ENCODE measurements around the gene SLC24A3. TPM values are rescaled to one million over a fixed set of nuclear protein-coding genes. Genes with fewer than 3 reads are reported as not detected.

Gene SLC24A3
- total RNA-seq, 1 donor from 2014 or later = 0.10 TPM

GRCh38 chr20:19757487-19758132 lies 545.2 kb downstream of the SLC24A3 start:
- DNase-seq (ENCODE audit: low spot score) = peak; percentile 94
- H3K4me1 Mint-ChIP-seq (ENCODE audit: low read depth) = peaks cover 38% of the 10 kb centered on the region
- peak overlapping the region; percentile 90 for H3K4me3 Mint-ChIP-seq (ENCODE audit: unreplicated experiment)
- H3K27ac Mint-ChIP-seq (ENCODE audit: unreplicated experiment) = peak overlapping the region; percentile 96
- H3K9me3 Mint-ChIP-seq (ENCODE audit: low read depth) = no peaks in the 10 kb centered on the region
- TF ChIP-seq, protein P1, sequence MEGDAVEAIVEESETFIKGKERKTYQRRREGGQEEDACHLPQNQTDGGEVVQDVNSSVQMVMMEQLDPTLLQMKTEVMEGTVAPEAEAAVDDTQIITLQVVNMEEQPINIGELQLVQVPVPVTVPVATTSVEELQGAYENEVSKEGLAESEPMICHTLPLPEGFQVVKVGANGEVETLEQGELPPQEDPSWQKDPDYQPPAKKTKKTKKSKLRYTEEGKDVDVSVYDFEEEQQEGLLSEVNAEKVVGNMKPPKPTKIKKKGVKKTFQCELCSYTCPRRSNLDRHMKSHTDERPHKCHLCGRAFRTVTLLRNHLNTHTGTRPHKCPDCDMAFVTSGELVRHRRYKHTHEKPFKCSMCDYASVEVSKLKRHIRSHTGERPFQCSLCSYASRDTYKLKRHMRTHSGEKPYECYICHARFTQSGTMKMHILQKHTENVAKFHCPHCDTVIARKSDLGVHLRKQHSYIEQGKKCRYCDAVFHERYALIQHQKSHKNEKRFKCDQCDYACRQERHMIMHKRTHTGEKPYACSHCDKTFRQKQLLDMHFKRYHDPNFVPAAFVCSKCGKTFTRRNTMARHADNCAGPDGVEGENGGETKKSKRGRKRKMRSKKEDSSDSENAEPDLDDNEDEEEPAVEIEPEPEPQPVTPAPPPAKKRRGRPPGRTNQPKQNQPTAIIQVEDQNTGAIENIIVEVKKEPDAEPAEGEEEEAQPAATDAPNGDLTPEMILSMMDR (IDR thresholded peaks at IDR 0.05) = no peak
- peaks cover 3% of the 10 kb centered on the region for H3K36me3 Mint-ChIP-seq (ENCODE audit: low read depth)
- H3K27me3 Mint-ChIP-seq (ENCODE audit: low read depth) = no peaks in the 10 kb centered on the region

DNA sequence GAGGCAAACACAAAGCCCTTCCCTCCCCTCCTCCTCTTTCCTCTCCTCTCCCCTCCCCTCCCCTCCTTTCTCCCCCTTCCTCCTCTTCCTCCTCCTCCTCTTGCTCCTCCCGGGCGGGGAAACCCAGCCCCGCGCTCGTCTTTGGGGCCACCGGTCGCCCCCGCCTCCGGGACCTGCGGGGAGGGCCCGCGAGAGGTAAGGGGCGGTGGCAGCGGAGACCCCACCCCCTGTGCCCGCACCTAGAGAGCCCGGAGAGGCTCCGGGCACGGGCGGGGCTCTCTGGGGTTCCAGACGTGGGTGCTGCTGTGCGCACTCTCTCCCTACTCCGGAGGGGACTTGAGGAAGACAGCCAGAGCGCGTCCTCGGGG lies 545.7 kb downstream of the SLC24A3 start, which contains the start of gene RIN2:
Gene RIN2, plus strand, starts transcription at position 126 of the 368 bp plus-strand sequence. CDS start 131,344 bp downstream, outside the sequence.
- peaks cover 38% of the 10 kb centered on the region for H3K4me1 Mint-ChIP-seq (ENCODE audit: low read depth)
- peak within 1 kb of the TSS; percentile 90 for H3K4me3 Mint-ChIP-seq (ENCODE audit: unreplicated experiment)
- DNase-seq (ENCODE audit: low spot score) = no peak
- peak within 1 kb of the TSS; percentile 96 for H3K27ac Mint-ChIP-seq (ENCODE audit: unreplicated experiment)
- TF ChIP-seq, protein P1 (IDR thresholded peaks at IDR 0.05) = no peak
- H3K36me3 Mint-ChIP-seq (ENCODE audit: low read depth) = peaks cover 3% of the 10 kb centered on the region
- no peaks in the 10 kb centered on the region for H3K27me3 Mint-ChIP-seq (ENCODE audit: low read depth)
- H3K9me3 Mint-ChIP-seq (ENCODE audit: low read depth) = no peaks in the 10 kb centered on the region

DNA sequence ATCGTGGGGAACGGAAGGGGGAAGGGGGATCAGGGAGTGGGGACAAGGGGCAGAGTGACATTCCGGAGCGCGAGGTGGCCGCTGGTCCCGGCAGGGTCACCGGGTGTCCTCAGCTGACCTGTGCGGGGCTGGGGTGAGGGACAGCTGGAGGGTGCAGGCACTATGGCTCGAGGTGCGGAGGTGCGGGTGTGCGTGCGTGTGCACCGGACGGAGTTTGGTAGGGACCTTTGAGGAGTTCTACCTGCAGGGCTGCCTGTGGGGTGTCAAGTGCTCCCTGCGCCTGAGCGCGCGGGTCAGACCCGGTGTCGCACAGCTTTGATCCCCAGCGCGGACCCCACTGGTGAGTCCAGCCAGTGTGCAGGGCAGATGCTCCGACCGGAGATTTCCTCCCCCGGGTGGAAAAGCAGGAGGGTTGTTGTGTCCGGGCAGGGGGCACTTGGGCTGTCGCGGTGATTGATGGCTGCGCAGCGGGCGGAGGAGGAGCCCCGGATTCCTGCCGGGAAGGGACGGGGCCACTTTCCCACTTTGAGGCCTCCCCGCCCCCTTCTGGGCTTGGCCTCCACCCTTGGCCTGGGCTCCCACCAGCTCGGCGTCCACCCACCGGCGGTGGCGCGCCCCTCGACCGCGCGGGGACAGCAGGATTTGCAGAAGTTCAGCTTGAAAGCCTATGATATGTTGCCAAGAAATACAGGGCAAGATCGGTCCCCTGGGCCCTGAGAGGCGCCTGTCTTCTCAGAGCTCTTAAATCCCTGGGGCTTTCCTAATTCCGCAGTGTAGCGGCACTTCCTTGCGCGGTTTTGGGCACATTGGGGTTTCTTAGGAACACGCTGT lies 546.3 kb downstream of the SLC24A3 start:
- no peak for DNase-seq (ENCODE audit: low spot score)
- H3K27ac Mint-ChIP-seq (ENCODE audit: unreplicated experiment) = peak overlapping the region; percentile 87
- peak overlapping the region; percentile 90 for H3K4me3 Mint-ChIP-seq (ENCODE audit: unreplicated experiment)
- TF ChIP-seq, protein P1 (IDR thresholded peaks at IDR 0.05) = no peak
- no peaks in the 10 kb centered on the region for H3K27me3 Mint-ChIP-seq (ENCODE audit: low read depth)
- no peaks in the 10 kb centered on the region for H3K9me3 Mint-ChIP-seq (ENCODE audit: low read depth)
- peaks cover 3% of the 10 kb centered on the region for H3K36me3 Mint-ChIP-seq (ENCODE audit: low read depth)
- peaks cover 38% of the 10 kb centered on the region for H3K4me1 Mint-ChIP-seq (ENCODE audit: low read depth)

DNA sequence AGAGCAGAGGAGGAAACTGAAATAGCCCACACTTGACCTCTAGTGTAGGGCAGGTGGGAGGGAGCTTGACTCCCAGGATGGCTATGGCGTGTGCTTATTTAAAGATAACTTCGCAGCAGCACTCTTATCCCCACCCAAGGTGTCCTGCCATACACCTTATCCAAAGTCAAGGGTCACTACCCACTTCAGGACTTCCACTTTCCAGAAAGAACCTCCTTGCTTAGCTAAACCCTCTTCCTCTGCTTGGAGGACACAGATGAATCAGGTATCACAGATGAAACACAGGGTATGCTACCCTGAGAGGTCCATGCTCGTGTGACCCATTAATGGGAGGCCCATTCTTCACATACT lies 547.9 kb downstream of the SLC24A3 start:
- TF ChIP-seq, protein P1 (IDR thresholded peaks at IDR 0.05) = no peak
- no peaks in the 10 kb centered on the region for H3K9me3 Mint-ChIP-seq (ENCODE audit: low read depth)
- no peak overlapping the region for H3K27ac Mint-ChIP-seq (ENCODE audit: unreplicated experiment)
- peaks cover 3% of the 10 kb centered on the region for H3K36me3 Mint-ChIP-seq (ENCODE audit: low read depth)
- no peak overlapping the region for H3K4me3 Mint-ChIP-seq (ENCODE audit: unreplicated experiment)
- no peak for DNase-seq (ENCODE audit: low spot score)
- H3K27me3 Mint-ChIP-seq (ENCODE audit: low read depth) = no peaks in the 10 kb centered on the region
- peaks cover 40% of the 10 kb centered on the region for H3K4me1 Mint-ChIP-seq (ENCODE audit: low read depth)

DNA sequence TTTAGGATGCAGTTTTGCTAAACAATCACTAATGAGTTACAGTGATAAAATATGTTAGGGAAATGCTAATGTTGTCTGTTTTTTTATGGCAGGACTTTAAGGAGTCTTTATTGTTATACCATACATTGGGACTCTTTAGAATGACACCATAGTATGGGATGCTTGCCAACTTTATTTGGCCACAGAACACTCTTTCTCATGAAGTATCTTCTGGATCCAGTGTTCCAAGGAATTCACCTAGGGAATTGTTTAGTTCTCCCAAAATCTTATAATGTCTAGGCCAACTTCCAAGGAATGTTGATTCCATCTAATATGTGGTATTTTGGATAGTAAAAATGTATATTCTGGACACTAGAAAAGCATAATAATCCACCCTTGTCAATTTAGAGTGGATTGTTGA lies 548.9 kb downstream of the SLC24A3 start:
- Mint-ChIP-seq H3K4me3 (ENCODE audit: unreplicated experiment) (no peak overlapping the region), H3K27ac (ENCODE audit: unreplicated experiment) (no peak overlapping the region), H3K9me3 (ENCODE audit: low read depth) (no peaks in the 10 kb centered on the region), H3K36me3 (ENCODE audit: low read depth) (peaks cover 3% of the 10 kb centered on the region), H3K4me1 (ENCODE audit: low read depth) (peaks cover 40% of the 10 kb centered on the region), H3K27me3 (ENCODE audit: low read depth) (no peaks in the 10 kb centered on the region)
- TF ChIP-seq, protein P1 (IDR thresholded peaks at IDR 0.05) = no peak
- no peak for DNase-seq (ENCODE audit: low spot score)

All from chondrocyte (in vitro differentiated cells).